HL-60 (cell line): Measurements from ENCODE around the gene CFAP57.

Experiments
- DNase-seq, 2 experiments: peaks; one replicate each; pipeline ENCODE4 v3.0.0-alpha.2; 2010 to 2020; ENCODE audit warnings: low read depth in 1 of 2, low spot score in 1 of 2
- H3K27ac ChIP-seq: fragments of 250-450 bp; sonication (Bioruptor Pico); replicated peaks from 2 replicates; pipeline ENCODE4 v1.5.1; 2020; ENCODE audit warnings: mild to moderate bottlenecking, moderate library complexity
- H3K27me3 ChIP-seq: fragments of 250-450 bp; sonication (Bioruptor Pico); 2 replicates; pipeline ENCODE4 v1.5.1; 2021; ENCODE audit warnings: mild to moderate bottlenecking, moderate library complexity; ENCODE audit not compliant: insufficient read depth, poor library complexity, severe bottlenecking
- H3K4me3 ChIP-seq: replicated peaks from 2 replicates; pipeline ENCODE4 v1.5.1; 2011; ENCODE audit warnings: mild to moderate bottlenecking, control low read depth, low read length; ENCODE audit not compliant: insufficient read depth
- GABPA ChIP-seq: IDR thresholded peaks from 2 replicates; pipeline ENCODE4 v1.6.1; 2012; ENCODE audit warnings: low read depth
- SPI1 ChIP-seq: IDR thresholded peaks from 2 replicates; pipeline ENCODE4 v1.6.1; 2012; ENCODE audit warnings: low read depth, mild to moderate bottlenecking, borderline replicate concordance
- TF ChIP-seq, protein P1 (sequence below): IDR thresholded peaks from 2 replicates; pipeline ENCODE4 v1.6.1; 2012; ENCODE audit warnings: low read depth; ENCODE audit not compliant: insufficient replicate concordance
- TF ChIP-seq, protein P2 (sequence below): IDR thresholded peaks from one replicate; pipeline ENCODE4 v1.5.1; 2011; ENCODE audit warnings: low read length, control low read depth, inconsistent platforms; ENCODE audit not compliant: insufficient read depth

The CFAP57 gene

GRCh38 chr1:43222879-43223278 is 50.7 kb downstream of the CFAP57 start:
- H3K27me3 ChIP-seq, result no peaks in the 10 kb centered on the region
- DNase-seq, result no peak
- no peak for TF ChIP-seq SPI1
- TF ChIP-seq, protein P1, sequence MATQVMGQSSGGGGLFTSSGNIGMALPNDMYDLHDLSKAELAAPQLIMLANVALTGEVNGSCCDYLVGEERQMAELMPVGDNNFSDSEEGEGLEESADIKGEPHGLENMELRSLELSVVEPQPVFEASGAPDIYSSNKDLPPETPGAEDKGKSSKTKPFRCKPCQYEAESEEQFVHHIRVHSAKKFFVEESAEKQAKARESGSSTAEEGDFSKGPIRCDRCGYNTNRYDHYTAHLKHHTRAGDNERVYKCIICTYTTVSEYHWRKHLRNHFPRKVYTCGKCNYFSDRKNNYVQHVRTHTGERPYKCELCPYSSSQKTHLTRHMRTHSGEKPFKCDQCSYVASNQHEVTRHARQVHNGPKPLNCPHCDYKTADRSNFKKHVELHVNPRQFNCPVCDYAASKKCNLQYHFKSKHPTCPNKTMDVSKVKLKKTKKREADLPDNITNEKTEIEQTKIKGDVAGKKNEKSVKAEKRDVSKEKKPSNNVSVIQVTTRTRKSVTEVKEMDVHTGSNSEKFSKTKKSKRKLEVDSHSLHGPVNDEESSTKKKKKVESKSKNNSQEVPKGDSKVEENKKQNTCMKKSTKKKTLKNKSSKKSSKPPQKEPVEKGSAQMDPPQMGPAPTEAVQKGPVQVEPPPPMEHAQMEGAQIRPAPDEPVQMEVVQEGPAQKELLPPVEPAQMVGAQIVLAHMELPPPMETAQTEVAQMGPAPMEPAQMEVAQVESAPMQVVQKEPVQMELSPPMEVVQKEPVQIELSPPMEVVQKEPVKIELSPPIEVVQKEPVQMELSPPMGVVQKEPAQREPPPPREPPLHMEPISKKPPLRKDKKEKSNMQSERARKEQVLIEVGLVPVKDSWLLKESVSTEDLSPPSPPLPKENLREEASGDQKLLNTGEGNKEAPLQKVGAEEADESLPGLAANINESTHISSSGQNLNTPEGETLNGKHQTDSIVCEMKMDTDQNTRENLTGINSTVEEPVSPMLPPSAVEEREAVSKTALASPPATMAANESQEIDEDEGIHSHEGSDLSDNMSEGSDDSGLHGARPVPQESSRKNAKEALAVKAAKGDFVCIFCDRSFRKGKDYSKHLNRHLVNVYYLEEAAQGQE, result peak; percentile 76
- no peak overlapping the region for H3K4me3 ChIP-seq
- H3K27ac ChIP-seq, result no peak overlapping the region

DNA sequence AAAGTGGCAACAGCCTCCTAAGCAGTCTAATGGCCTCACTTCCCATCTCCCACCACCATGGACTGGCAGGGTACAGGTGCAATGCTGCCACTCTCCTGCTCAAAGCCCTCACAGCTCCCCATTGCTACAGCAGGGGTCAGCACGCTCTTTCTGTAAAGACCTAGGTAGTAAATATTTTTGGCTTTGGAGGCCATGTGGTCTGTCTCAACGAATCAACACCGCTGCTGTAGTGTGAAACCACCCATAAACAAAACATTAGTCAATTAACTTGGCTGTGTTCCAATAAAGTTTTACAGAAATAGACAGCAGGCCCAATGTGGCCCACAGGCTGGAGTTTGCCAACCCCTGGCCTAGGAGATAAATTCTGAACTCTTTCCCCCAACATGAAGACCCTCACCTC is 53.0 kb downstream of the CFAP57 start:
- no peak overlapping the region for H3K27ac ChIP-seq
- H3K4me3 ChIP-seq, result no peak overlapping the region
- no peak for DNase-seq
- H3K27me3 ChIP-seq, result no peaks in the 10 kb centered on the region
- no peak for TF ChIP-seq SPI1
- TF ChIP-seq, protein P1, result no peak
- TF ChIP-seq, protein P2, sequence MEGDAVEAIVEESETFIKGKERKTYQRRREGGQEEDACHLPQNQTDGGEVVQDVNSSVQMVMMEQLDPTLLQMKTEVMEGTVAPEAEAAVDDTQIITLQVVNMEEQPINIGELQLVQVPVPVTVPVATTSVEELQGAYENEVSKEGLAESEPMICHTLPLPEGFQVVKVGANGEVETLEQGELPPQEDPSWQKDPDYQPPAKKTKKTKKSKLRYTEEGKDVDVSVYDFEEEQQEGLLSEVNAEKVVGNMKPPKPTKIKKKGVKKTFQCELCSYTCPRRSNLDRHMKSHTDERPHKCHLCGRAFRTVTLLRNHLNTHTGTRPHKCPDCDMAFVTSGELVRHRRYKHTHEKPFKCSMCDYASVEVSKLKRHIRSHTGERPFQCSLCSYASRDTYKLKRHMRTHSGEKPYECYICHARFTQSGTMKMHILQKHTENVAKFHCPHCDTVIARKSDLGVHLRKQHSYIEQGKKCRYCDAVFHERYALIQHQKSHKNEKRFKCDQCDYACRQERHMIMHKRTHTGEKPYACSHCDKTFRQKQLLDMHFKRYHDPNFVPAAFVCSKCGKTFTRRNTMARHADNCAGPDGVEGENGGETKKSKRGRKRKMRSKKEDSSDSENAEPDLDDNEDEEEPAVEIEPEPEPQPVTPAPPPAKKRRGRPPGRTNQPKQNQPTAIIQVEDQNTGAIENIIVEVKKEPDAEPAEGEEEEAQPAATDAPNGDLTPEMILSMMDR, result no peak
- no peak for TF ChIP-seq GABPA

DNA sequence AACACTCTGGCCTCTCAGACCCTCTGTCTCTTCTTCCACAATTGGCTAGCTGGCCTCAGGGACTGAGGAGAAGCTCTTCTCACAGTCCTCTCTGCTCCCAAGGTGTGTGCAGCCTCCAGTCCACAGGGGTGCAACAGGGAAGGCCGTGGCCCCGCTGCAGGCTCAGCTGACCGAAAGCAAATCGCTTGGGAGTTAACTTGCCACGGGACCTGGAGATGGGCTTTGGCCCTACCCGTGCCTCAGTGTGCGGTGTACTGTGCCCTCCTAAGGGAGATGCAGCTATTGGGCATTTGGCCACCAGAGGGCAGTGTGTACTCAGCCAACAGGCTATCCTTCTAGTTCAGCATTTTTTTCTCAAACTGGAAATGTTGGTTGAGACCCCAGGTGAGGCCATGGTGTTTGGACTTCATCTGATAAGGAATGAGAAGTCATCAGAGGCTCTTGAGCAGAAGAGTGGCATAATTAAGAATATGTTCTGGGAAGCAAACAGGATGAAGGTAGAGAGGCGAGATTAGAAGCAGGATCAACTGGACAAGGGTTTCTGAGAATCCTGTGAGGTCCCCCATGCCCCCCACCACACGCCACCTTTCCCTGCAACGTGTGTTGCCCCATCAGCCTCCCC is 55.1 kb downstream of the CFAP57 start:
- TF ChIP-seq, protein P1, result no peak
- no peak for TF ChIP-seq SPI1
- TF ChIP-seq, protein P2, result peak; percentile 97
- Histone ChIP-seq H3K4me3 (no peak overlapping the region), H3K27me3 (no peaks in the 10 kb centered on the region), H3K27ac (no peak overlapping the region)
- peak; percentile 33 to 71 for DNase-seq
